HG03442 (cell line): ENCODE results near the gene ELP2.
"Not testable (repeated sequence)": the region's sequence is repeated elsewhere in the genome, so short reads cannot be mapped to it uniquely, and the experiment has no call there.

ENCODE experiments used
- ATAC-seq: cut with Tn5 transposase; IDR thresholded peaks from one replicate; pipeline ENCODE4 v1.9.1; 2021; ENCODE audit warnings: mild to moderate bottlenecking, moderate library complexity; ENCODE audit not compliant: unreplicated experiment

Gene ELP2

GRCh38 chr18:36187193-36187825 lies 57.6 kb downstream of the ELP2 start, which contains the start of gene MOCOS:
Gene MOCOS (plus strand): TSS chr18:36187497. CDS start chr18:36187540, 43 bp downstream.
- peak; percentile 81 for ATAC-seq

GRCh38 chr18:36187826-36188721 lies 58.4 kb downstream of the ELP2 start:
- ATAC-seq = no peak

- no peak for ATAC-seq
Observed at GRCh38 chr18:36188916-36189315, 59.2 kb downstream of the ELP2 start.

- no peak for ATAC-seq
Observed at GRCh38 chr18:36189486-36189885, 59.8 kb downstream of the ELP2 start.

GRCh38 chr18:36191286-36191685 lies 61.6 kb downstream of the ELP2 start:
- ATAC-seq = no peak

- no peak for ATAC-seq
Observed at GRCh38 chr18:36191711-36192110, 62.0 kb downstream of the ELP2 start.

- ATAC-seq = no peak
Observed at GRCh38 chr18:36194600-36195315, 65.1 kb downstream of the ELP2 start.

GRCh38 chr18:36195427-36196122 lies 65.9 kb downstream of the ELP2 start:
- no peak for ATAC-seq

- no peak for ATAC-seq
Observed at GRCh38 chr18:36196238-36196995, 66.7 kb downstream of the ELP2 start.

GRCh38 chr18:36197511-36198166 lies 67.9 kb downstream of the ELP2 start:
- no peak for ATAC-seq

GRCh38 chr18:36199691-36200295 lies 70.1 kb downstream of the ELP2 start:
- no peak for ATAC-seq

GRCh38 chr18:36200354-36200771 lies 70.7 kb downstream of the ELP2 start:
- ATAC-seq = no peak

- ATAC-seq = no peak
Observed at GRCh38 chr18:36201765-36202164, 72.1 kb downstream of the ELP2 start.

- no peak for ATAC-seq
Observed at GRCh38 chr18:36203360-36203895, 73.7 kb downstream of the ELP2 start.

- no peak for ATAC-seq
Observed at GRCh38 chr18:36205166-36205565, 75.5 kb downstream of the ELP2 start.

GRCh38 chr18:36207303-36207702 lies 77.6 kb downstream of the ELP2 start:
- no peak for ATAC-seq

- ATAC-seq = not testable (repeated sequence)
Observed at GRCh38 chr18:36207969-36208368, 78.3 kb downstream of the ELP2 start.

- ATAC-seq = no peak
Observed at GRCh38 chr18:36211612-36212065, 81.9 kb downstream of the ELP2 start.
